ENCODE data around the gene APBB3. TPM values are rescaled to one million over a fixed set of nuclear protein-coding genes. Genes with fewer than 3 reads are reported as not detected.
A peak's percentile ranks its signal among the peaks of the same experiment; 100 is the strongest.

Gene APBB3
- total and polyA plus RNA-seq, 8 donors, result 8.1 to 51.0 (median 15.4) TPM

DNA sequence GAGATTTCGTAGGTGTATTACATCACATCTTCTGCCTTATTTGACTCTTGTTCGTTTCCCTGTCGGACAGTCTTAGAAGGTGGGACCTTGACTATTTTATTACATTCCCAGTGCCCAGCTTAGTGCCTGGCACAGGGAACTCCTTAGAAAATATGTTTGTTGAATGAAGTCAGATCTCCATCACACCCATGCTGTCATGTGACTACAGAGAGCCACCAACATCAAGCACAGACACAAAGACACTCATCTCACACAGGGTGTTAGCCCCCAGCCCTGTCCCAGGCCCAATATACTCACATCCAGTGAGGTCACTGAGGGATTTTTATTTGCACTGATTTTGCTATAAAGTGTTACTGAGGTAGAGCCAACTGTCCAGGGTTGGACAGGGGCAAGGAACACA is 6.4 kb downstream of the APBB3 start:
- ATAC-seq, result no peak
- H3K4me1 ChIP-seq, result peaks cover 5 to 19% (median 9%) of the 10 kb centered on the region in 3 donors
- no peaks in the 10 kb centered on the region for H3K27me3 ChIP-seq
- no peak for DNase-seq
- intact Hi-C loops (cut with DNase I), result no loop called here
- H3K9me3 ChIP-seq, result no peaks in the 10 kb centered on the region
- WGBS, 2 donors, result 74 to 84% methylated on average over 3 of the region's 3 CpGs
- H3K27ac ChIP-seq, result peak overlapping the region; percentile 70 to 82 (median 74)
- no peak for FAIRE-seq
- H3K36me3 ChIP-seq, result no peaks in the 10 kb centered on the region
- TF ChIP-seq, protein P1, sequence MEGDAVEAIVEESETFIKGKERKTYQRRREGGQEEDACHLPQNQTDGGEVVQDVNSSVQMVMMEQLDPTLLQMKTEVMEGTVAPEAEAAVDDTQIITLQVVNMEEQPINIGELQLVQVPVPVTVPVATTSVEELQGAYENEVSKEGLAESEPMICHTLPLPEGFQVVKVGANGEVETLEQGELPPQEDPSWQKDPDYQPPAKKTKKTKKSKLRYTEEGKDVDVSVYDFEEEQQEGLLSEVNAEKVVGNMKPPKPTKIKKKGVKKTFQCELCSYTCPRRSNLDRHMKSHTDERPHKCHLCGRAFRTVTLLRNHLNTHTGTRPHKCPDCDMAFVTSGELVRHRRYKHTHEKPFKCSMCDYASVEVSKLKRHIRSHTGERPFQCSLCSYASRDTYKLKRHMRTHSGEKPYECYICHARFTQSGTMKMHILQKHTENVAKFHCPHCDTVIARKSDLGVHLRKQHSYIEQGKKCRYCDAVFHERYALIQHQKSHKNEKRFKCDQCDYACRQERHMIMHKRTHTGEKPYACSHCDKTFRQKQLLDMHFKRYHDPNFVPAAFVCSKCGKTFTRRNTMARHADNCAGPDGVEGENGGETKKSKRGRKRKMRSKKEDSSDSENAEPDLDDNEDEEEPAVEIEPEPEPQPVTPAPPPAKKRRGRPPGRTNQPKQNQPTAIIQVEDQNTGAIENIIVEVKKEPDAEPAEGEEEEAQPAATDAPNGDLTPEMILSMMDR (IDR thresholded peaks at IDR 0.05), result no peak
- H3K4me3 ChIP-seq, result peak overlapping the region in 1 of 4 donors; percentile 80

- TF ChIP-seq, protein P1 (IDR thresholded peaks at IDR 0.05), result no peak
- ATAC-seq (peak; percentile 95 to 98 (median 98)), DNase-seq (peak; percentile 89 to 96 (median 92)), FAIRE-seq (no peak)
- peaks cover 5 to 19% (median 9%) of the 10 kb centered on the region in 3 donors for H3K4me1 ChIP-seq
- H3K4me3 ChIP-seq, result peak within 1 kb of the TSS; percentile 70 to 80 (median 74)
- intact Hi-C loops (cut with DNase I), result no loop called here
- H3K9me3 ChIP-seq, result no peaks in the 10 kb centered on the region
- H3K27me3 ChIP-seq, result no peaks in the 10 kb centered on the region
- 1% methylated on average over 46 of the region's 46 CpGs for WGBS, 2 donors
- H3K36me3 ChIP-seq, result no peaks in the 10 kb centered on the region
- H3K27ac ChIP-seq, result peak within 1 kb of the TSS; percentile 70 to 82 (median 74)
Observed at GRCh38 chr5:140557136-140557805, 7.1 kb downstream of the APBB3 start, which contains the start of gene SRA1. TSS of gene SRA1 (minus strand) at chr5:140557473. CDS start at chr5:140557452, 21 bp downstream.

GRCh38 chr5:140556438-140556837 is 8.0 kb downstream of the APBB3 start:
- 2% methylated on average over 6 of the region's 6 CpGs for WGBS, 2 donors
- peak overlapping the region; percentile 70 to 80 (median 74) for H3K4me3 ChIP-seq
- no peak for DNase-seq
- FAIRE-seq, result no peak
- TF ChIP-seq, protein P1 (IDR thresholded peaks at IDR 0.05), result no peak
- ATAC-seq, result peak in 2 of 4 donors; percentile 8 to 26
- H3K27me3 ChIP-seq, result no peaks in the 10 kb centered on the region
- peaks cover 5 to 19% (median 9%) of the 10 kb centered on the region in 3 donors for H3K4me1 ChIP-seq
- no peaks in the 10 kb centered on the region for H3K9me3 ChIP-seq
- intact Hi-C loops (cut with DNase I), result no loop called here
- peaks cover 0 to 1% (median 0%) of the 10 kb centered on the region in 3 donors for H3K36me3 ChIP-seq
- peak overlapping the region in 1 of 4 donors; percentile 82 for H3K27ac ChIP-seq

DNA sequence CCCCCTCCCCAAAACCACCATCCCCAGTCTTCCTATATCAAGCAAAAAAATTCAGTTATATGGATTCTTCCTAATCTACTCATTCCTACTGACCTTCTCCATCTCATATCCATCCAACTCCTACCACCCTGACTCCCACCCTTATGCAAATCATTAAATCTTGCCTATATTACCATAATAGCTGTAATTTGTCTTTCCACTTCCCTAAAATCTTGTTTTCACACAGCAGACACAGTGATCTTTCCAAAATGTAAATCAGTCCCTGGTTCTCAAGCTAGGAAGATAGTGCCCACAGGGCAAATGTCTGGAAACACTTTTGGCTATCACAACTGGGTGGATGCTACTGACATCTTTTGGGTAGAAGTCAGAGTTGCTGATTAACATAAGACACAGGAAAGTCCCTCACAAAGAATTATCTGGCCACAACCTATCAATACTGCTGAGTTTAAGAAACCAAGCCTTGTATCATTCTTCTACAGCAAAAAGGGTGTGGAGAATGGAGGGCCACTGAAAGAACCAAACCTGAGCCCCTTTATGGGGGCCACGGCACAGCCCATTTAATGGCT is 8.6 kb downstream of the APBB3 start:
- H3K9me3 ChIP-seq, result no peaks in the 10 kb centered on the region
- peaks cover 5 to 19% (median 9%) of the 10 kb centered on the region in 3 donors for H3K4me1 ChIP-seq
- TF ChIP-seq, protein P1 (IDR thresholded peaks at IDR 0.05), result no peak
- H3K36me3 ChIP-seq, result peaks cover 0 to 7% (median 2%) of the 10 kb centered on the region in 3 donors
- H3K27me3 ChIP-seq, result no peaks in the 10 kb centered on the region
- no peak overlapping the region for H3K27ac ChIP-seq
- peak overlapping the region in 1 of 4 donors; percentile 80 for H3K4me3 ChIP-seq
- 52 to 73% methylated on average over 1 of the region's 1 CpG for WGBS, 2 donors
- FAIRE-seq (no peak), ATAC-seq (no peak), DNase-seq (no peak)
- intact Hi-C loops (cut with DNase I), result no loop called here
